Measurements from ENCODE around the gene IFFO2.

DNA sequence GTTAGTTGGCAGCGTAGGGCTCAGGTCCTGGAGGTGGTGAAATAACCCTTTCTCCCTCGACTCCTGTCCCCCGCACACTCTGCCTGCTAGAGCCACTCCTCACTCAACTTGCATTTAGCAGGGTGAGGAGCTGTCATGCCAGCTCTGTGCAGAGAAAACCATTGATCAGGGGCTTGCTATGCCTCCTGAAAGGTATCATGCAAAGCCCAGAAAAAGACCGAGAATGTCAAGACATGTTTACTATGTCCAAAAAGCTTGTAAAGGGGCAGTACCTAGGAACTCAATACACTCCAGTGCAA is 72.1 kb downstream of the IFFO2 start:
- TF ChIP-seq, protein P1, sequence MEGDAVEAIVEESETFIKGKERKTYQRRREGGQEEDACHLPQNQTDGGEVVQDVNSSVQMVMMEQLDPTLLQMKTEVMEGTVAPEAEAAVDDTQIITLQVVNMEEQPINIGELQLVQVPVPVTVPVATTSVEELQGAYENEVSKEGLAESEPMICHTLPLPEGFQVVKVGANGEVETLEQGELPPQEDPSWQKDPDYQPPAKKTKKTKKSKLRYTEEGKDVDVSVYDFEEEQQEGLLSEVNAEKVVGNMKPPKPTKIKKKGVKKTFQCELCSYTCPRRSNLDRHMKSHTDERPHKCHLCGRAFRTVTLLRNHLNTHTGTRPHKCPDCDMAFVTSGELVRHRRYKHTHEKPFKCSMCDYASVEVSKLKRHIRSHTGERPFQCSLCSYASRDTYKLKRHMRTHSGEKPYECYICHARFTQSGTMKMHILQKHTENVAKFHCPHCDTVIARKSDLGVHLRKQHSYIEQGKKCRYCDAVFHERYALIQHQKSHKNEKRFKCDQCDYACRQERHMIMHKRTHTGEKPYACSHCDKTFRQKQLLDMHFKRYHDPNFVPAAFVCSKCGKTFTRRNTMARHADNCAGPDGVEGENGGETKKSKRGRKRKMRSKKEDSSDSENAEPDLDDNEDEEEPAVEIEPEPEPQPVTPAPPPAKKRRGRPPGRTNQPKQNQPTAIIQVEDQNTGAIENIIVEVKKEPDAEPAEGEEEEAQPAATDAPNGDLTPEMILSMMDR (IDR thresholded peaks at IDR 0.05) = no peak
- no peak for TF ChIP-seq POLR2AphosphoS5 (IDR thresholded peaks at IDR 0.05)
- TF ChIP-seq POLR2A (IDR thresholded peaks at IDR 0.05) = no peak
